GM19099 (cell line): ENCODE data around the gene SPATS1.

Source experiments
- POLR2A ChIP-seq: IDR thresholded peaks from 3 replicates; pipeline ENCODE4 v1.6.1; 2011; ENCODE audit warnings: low read depth; ENCODE audit not compliant: insufficient read length; ENCODE audit errors: extremely low read depth

The SPATS1 gene

GRCh38 chr6:44342489-44342888 is at the start of gene SPATS1:
SPATS1 (plus strand) TSS chr6:44342650; CDS start chr6:44343096, 446 bp downstream.
- no peak for TF ChIP-seq POLR2A

DNA sequence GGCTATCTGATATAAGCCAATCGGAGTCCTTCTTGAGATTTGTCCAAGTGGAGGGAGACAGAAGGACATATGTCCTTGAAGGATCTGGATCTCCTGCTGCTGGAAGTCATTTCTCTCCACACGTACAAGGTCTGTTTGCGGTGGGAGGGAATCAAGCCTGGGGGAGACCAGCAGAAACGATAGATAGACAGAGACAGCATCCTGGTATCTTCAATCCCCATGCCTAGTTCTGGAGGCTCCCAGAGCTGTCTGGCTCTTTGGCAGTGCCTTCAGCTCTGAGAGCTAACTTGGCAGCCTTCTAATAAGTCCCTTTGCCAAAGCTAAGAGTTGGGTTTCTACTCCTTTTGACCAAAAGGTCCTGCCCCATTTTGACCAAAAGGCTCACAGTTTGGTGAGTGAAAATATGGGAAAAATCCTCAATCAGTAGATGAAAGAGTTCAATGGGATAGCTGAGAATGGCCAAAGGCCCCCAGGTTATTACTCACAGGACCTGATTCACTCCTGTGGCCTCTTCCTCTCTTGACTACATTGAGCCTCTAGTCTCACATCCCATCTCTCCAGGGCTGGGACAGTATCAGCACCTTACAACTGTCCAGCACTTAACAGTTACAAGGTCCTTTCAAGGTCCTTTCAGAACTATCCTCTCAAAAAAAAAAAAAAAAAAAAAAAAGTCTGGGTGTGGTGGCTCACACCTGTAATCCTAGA is 49.6 kb upstream of the SPATS1 start:
- no peak for TF ChIP-seq POLR2A

DNA sequence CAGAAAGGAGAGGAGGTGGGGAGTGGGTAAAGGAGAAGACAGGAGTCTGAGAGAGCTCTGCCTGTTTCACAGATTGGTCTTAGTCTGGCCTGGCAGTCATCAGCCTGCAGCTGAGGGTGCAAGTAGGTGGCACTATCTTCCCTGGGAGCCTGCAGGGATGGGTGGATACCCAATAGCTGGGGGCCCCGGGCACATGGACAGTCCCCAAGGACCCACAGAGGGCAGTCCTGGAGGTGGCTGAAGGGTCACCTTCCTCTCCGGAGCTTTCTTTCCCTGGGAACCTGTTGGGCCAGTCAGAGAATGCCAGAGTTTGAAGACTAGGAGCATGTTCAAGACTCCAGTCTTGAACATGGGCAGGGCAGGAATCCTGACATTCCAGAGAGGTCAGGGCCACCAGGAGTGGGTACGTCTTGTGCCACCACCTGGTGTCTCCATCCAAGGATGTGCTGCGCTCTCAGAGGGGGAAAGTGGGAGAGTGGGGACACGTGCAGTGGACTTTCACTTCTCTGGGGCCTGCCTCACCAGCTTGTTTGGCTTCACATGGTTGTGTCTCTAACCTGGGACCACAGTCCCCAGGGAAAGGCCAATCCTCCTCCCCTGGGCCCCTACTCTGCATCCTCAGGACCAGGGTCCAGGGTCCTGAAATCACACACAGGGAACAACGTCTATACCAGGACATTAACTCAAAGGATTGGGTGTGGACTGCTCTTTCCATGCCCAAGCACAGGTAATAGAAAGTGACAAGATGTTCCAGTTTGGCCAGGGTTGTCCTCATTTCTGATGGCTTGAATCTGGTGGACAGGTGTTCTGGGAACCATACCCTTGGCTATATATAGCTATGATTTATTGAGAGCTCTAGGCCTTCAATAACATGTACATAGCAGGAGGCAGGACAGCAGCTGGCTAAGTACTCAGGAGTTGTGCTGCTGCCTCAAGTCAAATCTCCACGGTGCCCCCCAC is 47.3 kb upstream of the SPATS1 start:
- no peak for TF ChIP-seq POLR2A

GRCh38 chr6:44297063-44298038 is 45.1 kb upstream of the SPATS1 start:
- no peak for TF ChIP-seq POLR2A

- TF ChIP-seq POLR2A = no peak
Measured at GRCh38 chr6:44298055-44298803, 44.2 kb upstream of the SPATS1 start.

DNA sequence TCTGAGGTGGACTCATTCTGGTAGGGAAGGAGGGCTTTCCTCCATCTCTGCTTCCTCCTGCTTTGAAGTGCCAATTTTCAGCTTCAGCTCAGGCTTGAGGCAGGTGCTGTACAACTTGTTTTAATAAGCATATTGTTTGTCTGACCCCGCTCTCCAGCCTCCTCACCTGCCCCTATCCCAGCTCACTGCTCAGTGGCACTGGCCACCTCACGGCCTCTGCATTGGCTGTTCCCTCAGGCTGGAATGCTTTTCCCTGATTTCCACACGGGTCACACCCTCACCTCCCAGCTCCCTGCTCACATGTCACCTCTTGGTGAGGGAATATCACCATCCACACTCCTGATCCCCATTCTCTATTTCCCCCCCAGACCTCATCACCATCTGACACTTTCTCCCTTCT is 43.6 kb upstream of the SPATS1 start:
- no peak for TF ChIP-seq POLR2A

DNA sequence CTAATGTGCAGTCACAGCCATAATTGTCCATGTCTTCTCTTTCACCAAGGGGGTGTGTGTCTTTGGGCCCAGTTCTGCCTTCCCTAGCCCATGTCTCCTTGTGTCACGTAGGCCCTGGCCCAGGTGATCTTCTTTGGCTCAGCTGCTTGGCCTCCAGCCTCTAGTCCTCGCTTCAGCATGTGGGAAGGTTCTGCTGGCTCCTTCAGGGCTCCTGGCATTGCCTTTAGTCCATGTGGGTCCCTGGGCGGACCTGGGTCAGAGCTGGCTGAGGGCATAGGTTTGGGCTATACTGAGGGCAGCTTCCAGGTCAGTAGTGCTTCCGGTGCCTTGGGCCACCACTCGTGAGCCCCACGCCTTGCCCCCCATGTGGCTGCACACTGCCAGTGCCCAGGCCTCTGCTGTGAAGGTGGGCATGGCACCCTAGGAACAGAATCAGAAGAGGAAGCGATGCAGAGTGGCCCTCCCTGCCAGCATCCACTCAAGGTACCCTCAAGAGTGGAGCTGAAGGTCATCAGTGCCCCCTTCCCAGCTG is 42.1 kb upstream of the SPATS1 start:
- TF ChIP-seq POLR2A = no peak

GRCh38 chr6:44301106-44301505 is 41.3 kb upstream of the SPATS1 start:
- TF ChIP-seq POLR2A = no peak

GRCh38 chr6:44301782-44302564 is 40.5 kb upstream of the SPATS1 start:
- no peak for TF ChIP-seq POLR2A

- TF ChIP-seq POLR2A = no peak
Measured at GRCh38 chr6:44302856-44303255, 39.6 kb upstream of the SPATS1 start.

- TF ChIP-seq POLR2A = no peak
Measured at GRCh38 chr6:44303842-44304241, 38.6 kb upstream of the SPATS1 start.

- TF ChIP-seq POLR2A = no peak
Measured at GRCh38 chr6:44304282-44305199, 37.9 kb upstream of the SPATS1 start.

- TF ChIP-seq POLR2A = no peak
Measured at GRCh38 chr6:44305200-44305725, 37.2 kb upstream of the SPATS1 start.
